ENCODE measurements around the gene ANKRD11.

Gene ANKRD11

DNA sequence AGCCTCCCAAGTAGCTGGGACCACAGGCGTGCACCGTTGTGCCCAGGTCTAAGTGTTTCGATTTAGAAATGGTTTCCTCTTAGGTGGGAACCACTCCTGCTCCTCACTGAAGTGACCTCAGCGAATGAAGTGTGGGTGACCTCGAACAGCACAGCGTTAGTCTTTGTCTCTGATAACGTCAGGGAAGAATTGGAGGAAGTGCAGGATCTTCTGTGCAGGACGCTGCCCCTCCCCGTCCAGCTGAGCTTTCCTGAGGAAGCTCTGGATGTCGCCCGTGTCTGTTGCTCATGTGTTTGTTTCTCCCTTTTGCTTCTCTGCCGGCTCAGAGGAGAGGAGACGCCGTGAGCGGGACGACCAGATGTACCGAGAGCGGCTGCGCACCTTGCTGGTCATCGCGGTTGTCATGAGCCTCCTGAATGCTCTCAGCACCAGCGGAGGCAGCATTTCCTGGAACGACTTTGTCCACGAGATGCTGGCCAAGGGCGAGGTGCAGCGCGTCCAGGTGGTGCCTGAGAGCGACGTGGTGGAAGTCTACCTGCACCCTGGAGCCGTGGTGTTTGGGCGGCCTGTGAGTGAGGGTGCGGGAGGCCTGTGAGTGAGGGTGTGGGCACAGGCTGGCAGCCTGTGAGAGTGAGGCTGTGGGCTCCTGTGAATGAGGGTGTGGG is 33.5 kb upstream of the ANKRD11 start:
- H3K4me3 ChIP-seq (ENCODE audit: low read depth in 1 of 2, low read length in 2 of 2) = no peak overlapping the region
- no peak overlapping the region for H3K9ac ChIP-seq (ENCODE audit: low read length)
- no peaks in the 10 kb centered on the region for H3K4me1 ChIP-seq (ENCODE audit: insufficient read depth, low read length)
- no peak overlapping the region for H3K27ac ChIP-seq (ENCODE audit: low read depth, low read length)
- peaks cover 66% of the 10 kb centered on the region for H3K36me3 ChIP-seq (ENCODE audit: insufficient read depth, low read length)
- H3K9me3 ChIP-seq (ENCODE audit: low read length) = no peaks in the 10 kb centered on the region
- H3K27me3 ChIP-seq (ENCODE audit: control insufficient read depth in 1 of 2, insufficient read depth in 2 of 2, low read length in 2 of 2) = no peaks in the 10 kb centered on the region

DNA sequence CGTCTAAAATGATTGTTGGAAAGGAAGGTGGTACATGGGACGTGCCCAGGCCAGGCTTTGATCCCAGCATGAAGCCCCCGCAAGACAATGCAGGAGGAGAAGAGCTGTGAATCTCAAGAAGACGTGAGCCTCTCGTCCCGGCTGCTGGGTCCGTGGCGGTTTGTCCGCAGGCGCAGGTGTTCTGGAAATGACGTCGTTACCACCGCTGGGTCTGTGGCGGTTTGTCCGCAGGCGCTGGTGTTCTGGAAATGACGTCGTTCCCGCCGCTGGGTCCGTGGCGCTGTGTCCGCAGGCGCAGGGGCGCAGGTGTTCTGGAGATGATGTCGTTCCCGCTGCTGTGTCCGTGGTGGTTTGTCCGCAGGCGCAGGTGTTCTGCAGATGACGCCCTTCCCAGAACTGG is 31.9 kb upstream of the ANKRD11 start:
- no peak overlapping the region for H3K9ac ChIP-seq (ENCODE audit: low read length)
- no peaks in the 10 kb centered on the region for H3K4me1 ChIP-seq (ENCODE audit: insufficient read depth, low read length)
- H3K27me3 ChIP-seq (ENCODE audit: control insufficient read depth in 1 of 2, insufficient read depth in 2 of 2, low read length in 2 of 2) = no peaks in the 10 kb centered on the region
- no peaks in the 10 kb centered on the region for H3K9me3 ChIP-seq (ENCODE audit: low read length)
- peaks cover 72% of the 10 kb centered on the region for H3K36me3 ChIP-seq (ENCODE audit: insufficient read depth, low read length)
- no peak overlapping the region for H3K4me3 ChIP-seq (ENCODE audit: low read depth in 1 of 2, low read length in 2 of 2)
- no peak overlapping the region for H3K27ac ChIP-seq (ENCODE audit: low read depth, low read length)

DNA sequence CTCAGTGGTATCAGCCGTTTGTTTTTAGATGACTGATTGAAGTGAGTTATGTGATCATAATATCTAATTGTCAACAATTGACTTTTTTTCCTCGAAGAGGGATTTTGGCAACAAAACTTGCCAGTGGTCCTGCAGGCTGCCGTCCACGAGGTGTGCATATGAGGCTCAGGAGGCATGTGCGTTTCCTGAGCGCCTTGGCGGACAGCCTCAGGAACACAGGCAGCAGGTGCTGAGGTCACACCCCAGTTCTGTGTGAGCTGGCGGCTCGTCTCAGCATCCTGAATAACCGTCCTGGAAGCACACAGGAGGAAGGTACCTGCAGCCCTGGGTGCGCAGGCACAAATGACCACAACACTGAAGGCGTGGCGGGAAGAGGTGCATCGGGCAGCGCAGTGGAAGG is 29.5 kb upstream of the ANKRD11 start:
- Histone ChIP-seq H3K9ac (ENCODE audit: low read length) (no peak overlapping the region), H3K4me3 (ENCODE audit: low read depth in 1 of 2, low read length in 2 of 2) (no peak overlapping the region), H3K4me1 (ENCODE audit: insufficient read depth, low read length) (no peaks in the 10 kb centered on the region), H3K36me3 (ENCODE audit: insufficient read depth, low read length) (peaks cover 54% of the 10 kb centered on the region), H3K27ac (ENCODE audit: low read depth, low read length) (no peak overlapping the region), H3K27me3 (ENCODE audit: control insufficient read depth in 1 of 2, insufficient read depth in 2 of 2, low read length in 2 of 2) (no peaks in the 10 kb centered on the region), H3K9me3 (ENCODE audit: low read length) (no peaks in the 10 kb centered on the region)

DNA sequence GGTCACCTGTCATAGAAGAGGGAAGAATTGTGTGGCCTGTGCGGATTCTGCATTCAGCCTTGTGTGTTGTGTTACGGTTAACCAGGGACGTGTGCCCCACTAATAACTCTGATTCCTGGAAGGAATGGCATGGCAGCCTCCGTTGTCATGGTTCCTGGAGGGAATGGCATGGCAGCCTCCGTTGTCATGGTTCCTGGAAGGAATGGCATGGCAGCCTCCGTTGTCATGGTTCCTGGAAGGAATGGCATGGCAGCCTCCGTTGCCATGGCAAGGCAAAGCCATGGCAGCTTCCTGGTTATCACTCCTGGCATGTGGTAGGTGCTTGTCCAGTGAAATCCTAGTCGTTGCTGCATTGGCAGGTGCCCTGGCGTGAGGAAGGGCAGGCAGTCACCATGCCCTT is 26.8 kb upstream of the ANKRD11 start:
- Histone ChIP-seq H3K36me3 (ENCODE audit: insufficient read depth, low read length) (peaks cover 45% of the 10 kb centered on the region), H3K4me3 (ENCODE audit: low read depth in 1 of 2, low read length in 2 of 2) (no peak overlapping the region), H3K9me3 (ENCODE audit: low read length) (no peaks in the 10 kb centered on the region), H3K9ac (ENCODE audit: low read length) (no peak overlapping the region), H3K27ac (ENCODE audit: low read depth, low read length) (no peak overlapping the region), H3K4me1 (ENCODE audit: insufficient read depth, low read length) (no peaks in the 10 kb centered on the region), H3K27me3 (ENCODE audit: control insufficient read depth in 1 of 2, insufficient read depth in 2 of 2, low read length in 2 of 2) (no peaks in the 10 kb centered on the region)

DNA sequence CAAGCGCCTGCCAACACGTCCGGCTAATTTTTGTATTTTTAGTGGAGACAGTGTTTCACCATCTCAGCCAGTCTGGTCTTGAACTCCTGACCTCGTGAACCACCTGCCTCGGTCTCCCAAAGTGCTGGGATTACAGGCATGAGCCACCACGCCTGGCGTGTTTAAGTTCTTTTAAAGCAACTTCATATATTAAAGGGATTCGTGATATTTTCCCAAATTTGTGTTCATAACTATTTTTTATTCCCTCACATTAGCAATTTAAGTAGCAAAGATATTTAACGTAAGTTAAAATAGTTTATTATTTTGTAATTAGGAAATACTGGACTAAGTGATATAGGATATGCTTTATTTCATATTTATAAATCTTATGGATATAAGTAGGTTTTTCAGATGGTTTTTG is 22.1 kb upstream of the ANKRD11 start:
- H3K4me3 ChIP-seq (ENCODE audit: low read depth in 1 of 2, low read length in 2 of 2) = no peak overlapping the region
- peaks cover 32% of the 10 kb centered on the region for H3K36me3 ChIP-seq (ENCODE audit: insufficient read depth, low read length)
- no peak overlapping the region for H3K9ac ChIP-seq (ENCODE audit: low read length)
- peaks cover 12% of the 10 kb centered on the region for H3K4me1 ChIP-seq (ENCODE audit: insufficient read depth, low read length)
- H3K27me3 ChIP-seq (ENCODE audit: control insufficient read depth in 1 of 2, insufficient read depth in 2 of 2, low read length in 2 of 2) = no peaks in the 10 kb centered on the region
- H3K27ac ChIP-seq (ENCODE audit: low read depth, low read length) = no peak overlapping the region
- no peaks in the 10 kb centered on the region for H3K9me3 ChIP-seq (ENCODE audit: low read length)

DNA sequence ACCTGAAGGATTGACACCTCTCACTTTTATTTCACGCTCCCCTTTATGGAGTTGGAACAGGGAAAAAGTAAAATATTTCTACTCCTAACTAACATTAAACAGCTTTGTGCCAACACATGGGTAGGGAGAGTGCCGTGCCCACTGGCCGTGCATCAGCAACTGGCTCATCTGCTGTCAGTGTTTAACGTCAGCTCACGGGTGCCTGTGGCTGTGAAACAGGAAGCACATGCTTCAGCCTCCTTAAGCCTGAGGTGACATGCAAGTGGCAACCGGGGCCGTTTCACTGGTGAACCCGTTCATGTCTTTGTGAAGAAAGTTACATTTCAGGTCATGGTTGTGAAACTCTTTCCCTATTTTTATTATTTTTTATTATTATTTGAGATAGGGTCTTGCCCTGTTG is 21.0 kb upstream of the ANKRD11 start:
- no peak overlapping the region for H3K4me3 ChIP-seq (ENCODE audit: low read depth in 1 of 2, low read length in 2 of 2)
- no peak overlapping the region for H3K27ac ChIP-seq (ENCODE audit: low read depth, low read length)
- no peaks in the 10 kb centered on the region for H3K9me3 ChIP-seq (ENCODE audit: low read length)
- peaks cover 21% of the 10 kb centered on the region for H3K4me1 ChIP-seq (ENCODE audit: insufficient read depth, low read length)
- no peaks in the 10 kb centered on the region for H3K27me3 ChIP-seq (ENCODE audit: control insufficient read depth in 1 of 2, insufficient read depth in 2 of 2, low read length in 2 of 2)
- no peak overlapping the region for H3K9ac ChIP-seq (ENCODE audit: low read length)
- peaks cover 24% of the 10 kb centered on the region for H3K36me3 ChIP-seq (ENCODE audit: insufficient read depth, low read length)

DNA sequence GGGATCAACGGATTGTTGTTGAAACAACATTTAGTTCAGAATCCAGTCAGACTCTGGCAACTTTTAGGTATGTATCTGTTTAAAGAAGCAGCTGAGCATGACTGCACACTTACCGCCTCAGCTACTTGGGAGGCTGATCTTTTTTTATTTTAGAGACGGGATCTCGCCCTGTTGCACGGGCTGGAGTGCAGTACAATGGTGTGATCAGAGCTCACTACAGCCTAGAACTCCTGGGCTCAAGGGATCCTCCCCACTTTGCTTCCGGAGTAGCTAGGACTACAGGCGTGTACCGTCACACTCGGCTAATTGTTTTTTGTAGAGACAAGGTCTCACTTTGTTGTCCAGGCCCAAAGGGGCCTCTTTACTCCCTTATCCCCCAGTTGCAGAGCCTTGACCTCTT is 20.2 kb upstream of the ANKRD11 start:
- no peak overlapping the region for H3K9ac ChIP-seq (ENCODE audit: low read length)
- H3K36me3 ChIP-seq (ENCODE audit: insufficient read depth, low read length) = peaks cover 24% of the 10 kb centered on the region

DNA sequence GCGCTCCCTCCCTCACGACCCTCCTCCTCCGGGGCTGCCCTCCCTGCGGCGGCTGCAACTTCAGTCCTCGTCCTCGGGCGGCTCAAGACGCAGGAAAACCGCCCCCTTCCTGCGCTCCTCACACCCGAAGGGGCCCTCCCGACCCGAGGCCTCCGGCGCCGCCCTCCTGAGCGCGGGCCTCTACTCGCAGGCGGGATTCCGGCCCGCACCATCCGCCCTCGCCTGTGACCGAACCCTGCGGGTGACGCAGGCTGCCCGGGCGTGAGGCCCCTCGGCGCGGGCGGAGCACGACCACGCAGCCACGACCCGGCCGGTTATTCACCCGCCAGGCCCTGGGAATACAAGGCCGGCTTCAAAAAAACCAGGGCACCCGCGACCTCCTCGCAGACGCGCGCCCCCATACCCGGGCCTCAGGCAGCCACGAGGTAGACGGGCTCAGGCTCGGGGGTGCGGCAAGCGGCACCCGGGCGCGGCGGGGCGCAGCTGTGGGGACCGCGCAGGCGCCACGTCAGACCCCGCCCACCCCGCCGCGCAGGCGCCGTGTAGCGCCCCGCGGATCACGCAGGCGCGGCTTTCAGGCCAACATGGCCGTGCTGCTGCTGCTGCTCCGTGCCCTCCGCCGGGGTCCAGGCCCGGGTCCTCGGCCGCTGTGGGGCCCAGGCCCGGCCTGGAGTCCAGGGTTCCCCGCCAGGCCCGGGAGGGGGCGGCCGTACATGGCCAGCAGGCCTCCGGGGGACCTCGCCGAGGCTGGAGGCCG is 17.7 kb upstream of the ANKRD11 start, which contains the start of gene SPG7:
TSS of gene SPG7 (plus strand) at position 570 of the 757 bp plus-strand sequence. CDS start at position 585, 15 bp downstream.
- Histone ChIP-seq H3K4me3 (ENCODE audit: low read depth in 1 of 2, low read length in 2 of 2) (peak within 1 kb of the TSS; percentile 73 to 91), H3K4me1 (ENCODE audit: insufficient read depth, low read length) (peaks cover 36% of the 10 kb centered on the region), H3K9me3 (ENCODE audit: low read length) (no peaks in the 10 kb centered on the region), H3K9ac (ENCODE audit: low read length) (peak within 1 kb of the TSS; percentile 71), H3K27ac (ENCODE audit: low read depth, low read length) (peak within 1 kb of the TSS; percentile 94), H3K27me3 (ENCODE audit: control insufficient read depth in 1 of 2, insufficient read depth in 2 of 2, low read length in 2 of 2) (no peaks in the 10 kb centered on the region), H3K36me3 (ENCODE audit: insufficient read depth, low read length) (peaks cover 15% of the 10 kb centered on the region)

More for the DNA sequence above, 20.2 kb upstream of the ANKRD11 start:
- Histone ChIP-seq H3K9me3 (ENCODE audit: low read length) (no peaks in the 10 kb centered on the region), H3K27ac (ENCODE audit: low read depth, low read length) (no peak overlapping the region), H3K27me3 (ENCODE audit: control insufficient read depth in 1 of 2, insufficient read depth in 2 of 2, low read length in 2 of 2) (no peaks in the 10 kb centered on the region), H3K4me1 (ENCODE audit: insufficient read depth, low read length) (peaks cover 29% of the 10 kb centered on the region), H3K4me3 (ENCODE audit: low read depth in 1 of 2, low read length in 2 of 2) (no peak overlapping the region)

DNA sequence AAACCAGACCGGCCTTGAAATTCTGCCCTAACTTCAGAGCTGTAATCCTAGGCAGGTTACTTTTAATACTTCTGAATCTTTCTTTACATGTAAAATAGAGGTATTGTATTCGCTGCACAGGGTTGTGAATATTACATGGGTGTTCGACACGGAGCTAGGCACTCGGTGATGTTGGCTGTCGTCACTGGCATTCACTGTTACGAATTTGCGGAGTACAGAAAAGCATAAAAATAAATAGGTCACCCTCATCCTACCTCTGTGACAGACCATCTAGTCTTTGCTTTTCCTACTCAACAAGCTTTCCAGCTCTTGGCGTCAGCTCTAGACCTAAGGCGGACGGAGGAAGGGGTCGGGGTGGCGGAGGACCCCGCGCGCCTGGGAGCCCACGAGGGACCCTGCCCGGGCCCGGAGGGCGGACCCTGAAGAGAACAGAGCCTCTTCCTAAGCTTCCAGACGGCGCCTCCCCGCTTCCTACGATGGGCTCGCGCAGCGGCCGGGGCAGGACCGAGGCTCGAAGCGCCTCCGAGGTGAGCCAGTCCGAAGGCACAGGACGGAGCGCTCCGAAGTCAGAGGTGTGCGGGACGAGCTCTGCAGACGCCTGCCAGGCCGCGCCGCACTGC is 17.0 kb upstream of the ANKRD11 start:
- peak overlapping the region; percentile 94 for H3K27ac ChIP-seq (ENCODE audit: low read depth, low read length)
- no peaks in the 10 kb centered on the region for H3K27me3 ChIP-seq (ENCODE audit: control insufficient read depth in 1 of 2, insufficient read depth in 2 of 2, low read length in 2 of 2)
- peaks cover 36% of the 10 kb centered on the region for H3K4me1 ChIP-seq (ENCODE audit: insufficient read depth, low read length)
- H3K36me3 ChIP-seq (ENCODE audit: insufficient read depth, low read length) = peaks cover 12% of the 10 kb centered on the region
- H3K9me3 ChIP-seq (ENCODE audit: low read length) = no peaks in the 10 kb centered on the region
- peak overlapping the region; percentile 44 for H3K9ac ChIP-seq (ENCODE audit: low read length)
- peak overlapping the region; percentile 73 to 91 for H3K4me3 ChIP-seq (ENCODE audit: low read depth in 1 of 2, low read length in 2 of 2)

DNA sequence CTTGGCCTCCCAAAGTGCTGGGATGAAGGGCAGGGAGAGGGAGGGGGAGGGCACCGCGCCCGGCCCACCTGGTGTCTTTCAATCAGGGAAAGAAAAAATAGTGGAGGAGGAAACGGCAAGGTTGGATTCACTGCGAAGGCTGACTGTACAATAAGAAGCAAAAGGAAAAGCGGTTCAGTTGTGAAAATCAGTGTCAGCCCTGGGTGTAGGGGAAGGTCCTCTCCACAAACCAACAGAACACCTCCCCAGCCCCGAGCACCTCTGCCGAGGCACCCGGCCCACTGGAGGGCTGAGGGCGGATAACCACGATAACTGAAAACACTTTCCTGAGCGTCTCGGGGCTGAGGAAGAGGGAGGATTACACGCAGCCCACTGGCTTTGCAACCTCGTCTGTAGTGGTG is 16.4 kb upstream of the ANKRD11 start:
- Histone ChIP-seq H3K9me3 (ENCODE audit: low read length) (no peaks in the 10 kb centered on the region), H3K27me3 (ENCODE audit: control insufficient read depth in 1 of 2, insufficient read depth in 2 of 2, low read length in 2 of 2) (no peaks in the 10 kb centered on the region), H3K27ac (ENCODE audit: low read depth, low read length) (no peak overlapping the region), H3K4me1 (ENCODE audit: insufficient read depth, low read length) (peaks cover 36% of the 10 kb centered on the region), H3K36me3 (ENCODE audit: insufficient read depth, low read length) (peaks cover 12% of the 10 kb centered on the region), H3K4me3 (ENCODE audit: low read depth in 1 of 2, low read length in 2 of 2) (peak overlapping the region in 1 of 2 donors; percentile 73), H3K9ac (ENCODE audit: low read length) (peak overlapping the region; percentile 44)

DNA sequence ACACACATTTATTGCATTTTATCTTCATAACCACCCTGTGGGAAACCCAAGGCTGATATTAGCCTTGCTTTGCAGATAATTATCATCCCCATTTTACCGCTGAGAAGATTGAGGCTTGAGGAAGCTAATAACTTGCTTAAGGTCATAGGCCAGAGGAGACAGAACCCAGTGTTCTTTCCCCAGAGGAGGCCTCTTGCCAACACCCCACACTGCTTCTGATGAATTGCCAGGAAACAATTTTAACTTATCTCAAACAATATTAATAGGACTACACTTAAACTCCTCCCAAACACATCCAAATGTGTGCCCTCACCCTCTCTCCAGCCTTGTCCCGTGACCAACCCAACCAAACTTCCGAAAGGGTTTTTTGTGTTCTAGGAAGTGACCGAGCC is 15.7 kb upstream of the ANKRD11 start:
- Histone ChIP-seq H3K36me3 (ENCODE audit: insufficient read depth, low read length) (peaks cover 9% of the 10 kb centered on the region), H3K4me3 (ENCODE audit: low read depth in 1 of 2, low read length in 2 of 2) (no peak overlapping the region), H3K9me3 (ENCODE audit: low read length) (no peaks in the 10 kb centered on the region), H3K9ac (ENCODE audit: low read length) (no peak overlapping the region), H3K27ac (ENCODE audit: low read depth, low read length) (peak overlapping the region; percentile 10), H3K4me1 (ENCODE audit: insufficient read depth, low read length) (peaks cover 36% of the 10 kb centered on the region), H3K27me3 (ENCODE audit: control insufficient read depth in 1 of 2, insufficient read depth in 2 of 2, low read length in 2 of 2) (no peaks in the 10 kb centered on the region)

Measured in muscle layer of colon (tissue), 2 donors.